Measurements from ENCODE around the gene WWTR1.
A peak's percentile ranks its signal among the peaks of the same experiment; 100 is the strongest.

WWTR1 gene

DNA sequence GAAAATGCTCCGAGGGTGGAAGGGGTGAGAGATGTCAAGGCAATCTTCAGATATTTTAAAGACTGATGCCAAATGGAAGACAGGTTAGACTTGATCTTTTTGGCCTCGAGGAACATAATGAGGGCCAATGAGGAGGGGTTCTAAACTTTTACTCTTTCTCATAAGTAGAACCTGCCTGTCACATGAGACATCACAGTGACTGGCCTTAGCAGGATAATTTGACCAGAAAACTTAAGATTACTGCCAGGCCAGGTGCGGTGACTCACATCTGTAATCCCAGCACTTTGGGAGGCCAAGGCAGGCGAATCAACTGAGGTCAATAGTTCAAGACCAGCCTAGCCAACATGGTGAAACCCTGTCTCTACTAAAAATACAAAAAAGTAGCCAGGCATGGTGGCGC, 171.1 kb downstream of the WWTR1 start:
- DNase-seq (ENCODE audit: low read depth): no peak
- TF ChIP-seq, protein P1, sequence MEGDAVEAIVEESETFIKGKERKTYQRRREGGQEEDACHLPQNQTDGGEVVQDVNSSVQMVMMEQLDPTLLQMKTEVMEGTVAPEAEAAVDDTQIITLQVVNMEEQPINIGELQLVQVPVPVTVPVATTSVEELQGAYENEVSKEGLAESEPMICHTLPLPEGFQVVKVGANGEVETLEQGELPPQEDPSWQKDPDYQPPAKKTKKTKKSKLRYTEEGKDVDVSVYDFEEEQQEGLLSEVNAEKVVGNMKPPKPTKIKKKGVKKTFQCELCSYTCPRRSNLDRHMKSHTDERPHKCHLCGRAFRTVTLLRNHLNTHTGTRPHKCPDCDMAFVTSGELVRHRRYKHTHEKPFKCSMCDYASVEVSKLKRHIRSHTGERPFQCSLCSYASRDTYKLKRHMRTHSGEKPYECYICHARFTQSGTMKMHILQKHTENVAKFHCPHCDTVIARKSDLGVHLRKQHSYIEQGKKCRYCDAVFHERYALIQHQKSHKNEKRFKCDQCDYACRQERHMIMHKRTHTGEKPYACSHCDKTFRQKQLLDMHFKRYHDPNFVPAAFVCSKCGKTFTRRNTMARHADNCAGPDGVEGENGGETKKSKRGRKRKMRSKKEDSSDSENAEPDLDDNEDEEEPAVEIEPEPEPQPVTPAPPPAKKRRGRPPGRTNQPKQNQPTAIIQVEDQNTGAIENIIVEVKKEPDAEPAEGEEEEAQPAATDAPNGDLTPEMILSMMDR (IDR thresholded peaks at IDR 0.05; ENCODE audit: low read depth, low read length, missing control alignments): no peak
- H3K4me3 ChIP-seq (ENCODE audit: low read depth, low read length): no peak overlapping the region

DNA sequence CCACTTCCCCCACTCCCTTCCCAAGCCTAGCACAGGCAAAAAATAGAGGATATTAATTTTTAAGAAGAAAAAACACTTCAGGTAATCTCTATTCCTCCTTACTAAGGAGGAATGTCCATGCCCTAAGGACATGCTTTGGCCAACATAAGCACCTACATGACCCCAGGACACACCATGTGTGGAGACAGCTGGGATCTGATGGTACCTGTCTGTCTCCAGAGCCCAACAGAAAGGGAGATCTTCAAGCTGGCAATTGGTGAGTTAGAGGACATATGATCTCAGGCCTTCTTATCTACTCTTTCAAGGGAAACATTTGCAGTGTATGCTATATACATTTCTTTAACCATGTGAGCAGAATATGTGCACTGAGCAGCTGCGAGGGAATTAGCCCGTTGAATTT, 176.3 kb downstream of the WWTR1 start:
- no peak for DNase-seq (ENCODE audit: low read depth)
- TF ChIP-seq, protein P1 (IDR thresholded peaks at IDR 0.05; ENCODE audit: low read depth, low read length, missing control alignments): no peak
- no peak overlapping the region for H3K4me3 ChIP-seq (ENCODE audit: low read depth, low read length)

GRCh38 chr3:149481056-149481455, 176.8 kb downstream of the WWTR1 start:
- TF ChIP-seq, protein P1 (IDR thresholded peaks at IDR 0.05; ENCODE audit: low read depth, low read length, missing control alignments): no peak
- no peak overlapping the region for H3K4me3 ChIP-seq (ENCODE audit: low read depth, low read length)
- no peak for DNase-seq (ENCODE audit: low read depth)

DNA sequence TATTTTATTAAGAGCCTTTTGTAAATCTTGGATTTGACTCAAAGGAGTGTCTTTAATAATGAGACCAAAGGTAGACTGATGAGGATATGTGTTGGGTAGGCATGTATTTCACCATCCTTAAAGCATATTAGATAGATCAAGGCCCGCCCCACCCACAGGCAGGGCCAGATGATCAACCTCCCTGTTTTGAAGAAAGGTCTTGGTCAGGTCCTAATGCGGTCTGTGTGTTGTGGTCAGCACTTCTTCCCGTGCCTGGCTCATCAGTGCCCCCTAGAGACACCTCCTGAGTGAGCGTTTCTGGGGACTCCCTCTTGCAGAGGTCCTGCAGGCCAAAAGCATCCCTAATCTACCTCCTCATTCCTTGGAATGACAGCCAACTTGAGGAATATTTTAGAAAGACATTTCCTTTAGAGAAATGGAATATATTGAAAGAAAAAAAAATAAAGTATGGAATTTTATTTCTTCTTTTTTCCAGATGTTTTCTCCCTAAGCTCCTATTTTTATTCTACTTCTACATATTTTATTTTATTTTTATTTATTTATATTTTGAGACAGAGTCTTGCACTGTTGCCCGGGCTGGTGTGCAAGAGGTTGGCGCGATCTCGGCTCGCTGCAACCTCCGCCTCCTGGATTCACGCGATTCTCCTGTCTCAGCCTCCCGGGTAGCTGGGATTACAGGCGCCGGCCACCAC, 177.4 kb downstream of the WWTR1 start:
- TF ChIP-seq, protein P1 (IDR thresholded peaks at IDR 0.05; ENCODE audit: low read depth, low read length, missing control alignments): peak; percentile 94
- DNase-seq (ENCODE audit: low read depth): peak; percentile 44

DNA sequence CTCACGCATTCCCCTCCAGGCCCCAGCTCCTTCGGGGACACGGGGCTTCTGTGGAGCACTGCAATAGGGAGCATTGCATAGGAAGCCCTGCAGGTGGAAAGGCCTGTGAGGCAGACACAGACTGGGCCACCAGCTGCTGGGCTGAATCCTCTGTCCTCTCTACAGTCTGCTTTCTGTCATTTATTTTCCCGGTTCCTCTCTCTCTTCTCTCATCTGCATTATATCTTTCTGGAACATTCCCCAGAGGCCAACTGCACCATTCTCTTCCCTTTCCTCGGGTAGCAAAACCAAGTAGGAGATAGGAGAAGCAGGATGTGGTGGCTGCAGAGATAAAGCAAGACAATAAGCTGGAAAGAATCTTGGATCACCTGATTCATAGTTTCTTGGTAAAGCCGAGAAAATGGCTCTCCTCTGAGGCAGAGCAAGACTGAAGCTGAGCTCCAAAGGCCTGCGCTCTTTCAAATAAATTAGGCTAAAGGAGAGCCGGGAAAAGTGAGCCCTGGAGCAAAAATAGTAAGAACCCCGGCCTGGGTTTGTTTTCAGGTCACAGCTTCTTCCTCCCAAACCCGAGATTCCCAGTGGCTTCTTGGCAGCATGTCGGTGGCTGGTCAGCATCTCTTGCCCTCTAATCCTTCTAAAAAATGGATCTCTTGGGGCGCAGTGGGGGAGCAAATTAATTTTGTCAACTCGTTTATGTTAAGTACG, 178.1 kb downstream of the WWTR1 start:
- no peak overlapping the region for H3K4me3 ChIP-seq (ENCODE audit: low read depth, low read length)
- TF ChIP-seq, protein P1 (IDR thresholded peaks at IDR 0.05; ENCODE audit: low read depth, low read length, missing control alignments): no peak
- DNase-seq (ENCODE audit: low read depth): no peak

More for the DNA sequence above, 177.4 kb downstream of the WWTR1 start:
- no peak overlapping the region for H3K4me3 ChIP-seq (ENCODE audit: low read depth, low read length)

DNA sequence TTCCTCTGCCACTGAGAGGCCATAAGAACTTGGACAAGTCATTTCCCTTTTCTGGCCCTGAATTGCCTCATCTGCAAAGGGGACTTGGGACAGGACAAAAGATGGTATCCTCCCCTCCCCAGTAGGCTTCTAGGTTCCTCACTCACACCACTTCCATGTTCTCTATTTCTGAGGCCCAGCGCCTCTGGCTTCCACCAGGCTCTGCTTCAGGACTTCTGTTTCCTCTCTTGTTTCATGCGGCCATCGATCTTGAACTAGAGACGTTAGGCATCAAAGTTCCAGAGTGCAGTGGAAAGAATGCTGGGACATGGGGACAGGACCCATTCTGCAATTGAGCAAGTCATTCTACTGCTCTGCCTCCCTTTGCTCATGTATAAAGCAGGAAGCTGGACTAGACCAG, 181.6 kb downstream of the WWTR1 start:
- DNase-seq (ENCODE audit: low read depth): no peak
- TF ChIP-seq, protein P1 (IDR thresholded peaks at IDR 0.05; ENCODE audit: low read depth, low read length, missing control alignments): no peak
- H3K4me3 ChIP-seq (ENCODE audit: low read depth, low read length): no peak overlapping the region
